Hematopoietic multipotent progenitor cell treated with erythropoietin and hydrocortisone succinate and interleukin-3 and kit ligand, for 15 days (in vitro differentiated cells): Measurements from ENCODE around the gene QRICH1.
"Not testable (repeated sequence)": the region's sequence is repeated elsewhere in the genome, so short reads cannot be mapped to it uniquely, and the experiment has no call there.

ENCODE experiments used
- DNase-seq: peaks from one replicate; pipeline ENCODE4 v3.0.0-alpha.2; 2015; ENCODE audit warnings: low spot score

The QRICH1 gene

GRCh38 chr3:49017229-49017970, 76.5 kb downstream of the QRICH1 start:
- no peak for DNase-seq

DNA sequence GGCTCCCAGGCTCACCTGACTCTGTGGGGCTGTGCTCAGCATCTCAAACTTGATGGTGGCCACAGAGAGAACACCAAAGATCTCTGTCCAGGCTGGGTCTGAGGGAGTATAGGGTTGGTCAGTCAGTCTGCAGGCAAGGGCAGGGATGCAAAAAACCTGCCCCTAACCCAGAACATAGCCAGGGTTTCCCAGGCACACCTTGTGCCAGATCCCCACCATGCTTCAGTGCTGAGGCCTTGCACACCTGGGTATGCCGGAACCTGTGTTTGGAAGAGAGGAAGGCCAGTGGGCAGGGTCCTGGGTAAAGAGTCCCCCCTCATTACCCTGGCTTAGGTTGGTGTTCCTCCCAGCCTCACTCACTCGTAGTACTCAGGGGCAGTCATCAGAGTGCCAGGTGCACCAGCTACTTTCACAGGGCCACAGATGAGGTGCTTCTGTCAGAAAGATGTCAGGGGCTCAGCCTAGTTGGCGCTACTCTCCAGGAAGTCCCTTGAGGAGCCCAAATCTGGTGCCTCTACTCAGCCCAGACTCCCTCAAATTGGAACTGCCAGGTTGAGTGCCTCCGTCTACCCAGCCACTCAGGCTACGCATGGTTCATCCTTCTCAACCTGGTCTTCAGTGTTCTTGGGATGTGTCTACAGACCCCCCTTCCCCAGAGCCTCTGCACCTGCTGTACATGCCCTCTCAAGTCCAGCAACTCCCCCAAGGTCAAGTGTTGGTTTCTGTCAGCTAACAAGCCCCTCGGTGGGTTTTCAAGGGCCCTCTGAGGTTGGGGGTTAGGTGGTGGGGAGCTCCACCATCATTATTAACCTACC, 77.2 kb downstream of the QRICH1 start:
- DNase-seq, result no peak

- DNase-seq, result no peak
Measured at GRCh38 chr3:49015765-49016164, 78.1 kb downstream of the QRICH1 start.

- no peak for DNase-seq
Measured at GRCh38 chr3:49015072-49015471, 78.8 kb downstream of the QRICH1 start.

DNA sequence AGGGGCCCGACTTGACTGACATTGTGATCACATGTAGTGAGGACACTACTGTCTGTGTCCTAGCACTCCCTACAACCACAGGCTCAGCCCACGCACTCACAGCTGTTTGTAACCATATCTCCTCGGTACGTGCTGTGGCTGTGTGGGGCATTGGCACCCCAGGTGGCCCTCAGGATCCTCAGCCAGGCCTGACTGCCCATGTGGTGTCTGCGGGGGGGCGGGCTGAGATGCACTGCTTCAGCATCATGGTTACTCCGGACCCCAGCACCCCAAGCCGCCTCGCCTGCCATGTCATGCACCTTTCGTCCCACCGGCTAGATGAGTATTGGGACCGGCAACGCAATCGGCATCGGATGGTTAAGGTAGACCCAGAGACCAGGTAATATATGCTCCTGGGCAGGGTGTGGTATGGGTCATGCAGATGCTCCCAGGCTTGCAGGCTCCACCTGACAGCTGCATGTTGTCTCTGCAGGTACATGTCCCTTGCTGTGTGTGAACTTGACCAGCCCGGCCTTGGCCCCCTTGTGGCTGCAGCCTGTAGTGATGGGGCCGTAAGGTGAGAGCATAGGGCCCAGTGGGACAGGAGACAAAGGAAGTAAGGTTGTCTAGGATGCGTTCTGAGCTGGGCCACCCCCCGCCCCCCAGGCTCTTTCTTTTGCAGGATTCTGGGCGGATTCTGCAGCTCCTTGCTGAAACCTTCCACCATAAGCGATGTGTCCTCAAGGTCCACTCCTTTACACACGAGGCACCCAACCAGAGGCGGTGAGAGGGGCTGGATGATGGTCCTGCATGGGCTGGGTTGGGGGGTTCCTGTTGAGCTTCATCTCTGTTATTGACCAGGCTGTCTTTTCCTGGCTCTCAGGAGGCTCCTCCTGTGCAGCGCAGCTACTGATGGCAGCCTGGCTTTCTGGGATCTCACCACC, 79.9 kb downstream of the QRICH1 start:
- peak; percentile 58 for DNase-seq

GRCh38 chr3:49013113-49013737, 80.6 kb downstream of the QRICH1 start:
- DNase-seq, result no peak

- DNase-seq, result no peak
Measured at GRCh38 chr3:49012441-49013017, 81.3 kb downstream of the QRICH1 start.

DNA sequence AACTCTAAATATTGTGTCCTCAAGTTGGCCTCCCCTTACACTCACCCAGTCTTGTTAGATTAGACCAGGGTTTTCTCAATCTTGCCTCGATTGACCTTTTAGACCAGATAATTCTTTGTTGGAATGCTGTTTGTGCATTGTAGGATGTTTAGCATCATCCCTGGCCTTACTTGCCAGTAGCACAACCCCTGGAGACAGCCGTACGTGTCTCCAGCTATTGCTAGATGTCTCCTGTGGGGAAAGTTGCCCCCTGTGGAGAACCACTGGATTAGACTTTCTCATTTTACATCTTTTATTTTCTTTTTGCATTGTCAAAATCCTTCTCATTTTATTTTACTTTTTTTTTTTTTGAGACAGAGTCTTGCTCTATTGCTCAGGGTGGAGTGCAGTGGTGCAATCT, 84.5 kb downstream of the QRICH1 start:
- DNase-seq, result no peak

DNA sequence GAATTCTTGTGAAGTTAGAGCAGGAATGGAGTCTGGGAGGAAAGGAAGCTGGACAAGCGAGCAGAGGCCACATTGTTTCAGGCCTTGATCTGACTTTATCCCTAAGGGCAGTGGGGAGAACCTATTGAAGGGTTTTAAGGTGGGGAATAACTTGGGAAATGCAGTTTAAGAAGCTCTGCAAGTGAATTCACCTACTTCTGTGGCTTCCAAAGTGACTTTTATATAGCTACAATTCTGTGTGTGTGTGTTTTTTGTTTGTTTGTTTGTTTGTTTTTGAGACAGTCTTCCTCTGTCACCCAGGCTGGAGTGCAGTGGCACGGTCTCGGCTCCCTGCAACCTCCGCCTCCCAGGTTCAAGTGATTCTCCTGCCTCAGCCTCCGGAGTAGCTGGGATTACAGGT, 85.2 kb downstream of the QRICH1 start:
- DNase-seq, result not testable (repeated sequence)

- DNase-seq, result peak; percentile 89
Measured at GRCh38 chr3:49007771-49008528, 85.9 kb downstream of the QRICH1 start.

DNA sequence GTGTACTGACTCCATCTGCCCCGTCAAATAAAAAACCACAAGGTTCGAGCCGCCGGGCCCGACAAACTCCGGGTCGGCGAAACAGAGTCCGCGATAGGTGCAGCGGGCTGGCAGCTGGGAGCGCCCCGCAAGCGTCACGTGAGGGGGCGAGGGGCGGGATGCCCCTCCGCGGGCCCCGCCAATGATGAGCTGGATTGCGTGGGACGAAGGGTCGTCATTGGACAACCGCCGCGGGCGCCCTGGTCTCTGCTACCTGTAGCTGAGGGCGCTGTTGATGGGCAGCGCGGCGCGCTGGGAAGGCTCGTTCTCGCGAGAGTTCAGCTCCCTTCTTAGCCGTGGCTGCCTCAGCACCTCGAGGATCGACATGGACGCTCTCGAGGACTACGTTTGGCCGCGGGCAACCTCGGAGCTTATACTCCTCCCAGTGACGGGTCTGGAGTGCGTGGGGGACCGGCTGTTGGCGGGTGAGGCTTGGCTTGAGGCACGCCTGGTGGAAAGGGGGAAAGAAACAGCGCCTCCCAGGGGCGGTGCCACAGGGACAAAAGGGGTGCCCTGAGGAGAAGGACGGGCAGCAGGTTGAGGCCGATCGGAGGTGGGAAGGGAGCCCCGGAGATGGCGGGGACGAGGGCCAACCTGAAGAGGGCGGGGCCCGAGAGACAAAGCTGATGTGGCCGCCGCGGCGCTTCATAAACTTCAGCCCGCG, 86.7 kb downstream of the QRICH1 start, which contains the start of gene WDR6:
Gene WDR6, plus strand, starts transcription at position 324 of the 703 bp plus-strand sequence. Its CDS starts 41 bp downstream, at position 365.
- peak; percentile 94 for DNase-seq

DNA sequence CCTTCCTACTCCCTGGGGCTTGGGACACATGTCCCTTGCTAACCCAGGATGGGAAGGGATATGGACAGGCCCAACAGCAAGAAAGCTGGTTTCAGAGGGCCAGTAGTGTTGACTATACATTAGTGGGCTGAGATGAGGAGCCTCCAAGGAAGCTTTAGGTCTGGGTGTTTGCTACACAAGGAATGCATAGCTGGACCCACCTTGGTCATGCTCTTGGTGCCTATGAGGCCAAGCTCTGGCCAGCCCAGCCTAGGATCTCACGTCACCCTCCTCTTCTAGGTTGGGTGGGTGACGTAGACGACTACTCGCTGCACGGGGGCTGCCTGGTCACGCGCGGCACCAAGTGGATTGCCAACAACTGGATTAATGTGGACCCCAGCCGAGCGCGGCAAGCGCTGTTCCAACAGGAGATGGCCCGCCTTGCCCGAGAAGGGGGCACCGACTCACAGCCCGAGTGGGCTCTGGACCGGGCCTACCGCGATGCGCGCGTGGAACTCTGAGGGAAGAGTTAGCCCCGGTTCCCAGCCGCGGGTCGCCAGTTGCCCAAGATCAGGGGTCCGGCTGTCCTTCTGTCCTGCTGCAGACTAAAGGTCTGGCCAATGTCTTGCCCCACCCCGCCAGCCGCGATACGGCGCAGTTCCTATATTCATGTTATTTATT, 87.3 kb downstream of the QRICH1 start:
- DNase-seq, result peak; percentile 49

- no peak for DNase-seq
Measured at GRCh38 chr3:49005998-49006397, 87.9 kb downstream of the QRICH1 start.

DNA sequence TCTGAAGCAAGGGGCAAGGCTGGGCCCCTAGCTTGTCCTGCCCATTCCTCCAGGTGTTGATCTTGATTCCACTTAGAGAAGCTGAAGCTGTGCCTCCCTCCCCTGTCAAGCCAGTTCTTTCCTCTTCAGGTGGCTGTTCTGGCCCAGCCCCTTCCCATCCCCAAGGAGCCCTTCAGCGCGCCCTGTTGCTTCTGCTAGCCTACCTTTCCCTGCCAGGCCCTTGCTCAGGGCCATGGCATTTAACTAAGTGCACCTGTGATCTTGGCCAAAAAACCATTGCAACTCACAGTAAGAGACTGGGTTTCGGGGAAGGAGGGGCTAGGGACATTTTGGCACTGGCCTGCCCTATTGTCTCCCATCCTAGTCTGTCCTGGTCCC, 88.6 kb downstream of the QRICH1 start:
- no peak for DNase-seq

- DNase-seq, result peak; percentile 87
Measured at GRCh38 chr3:49004352-49005302, 89.2 kb downstream of the QRICH1 start.

GRCh38 chr3:49001155-49001554, 92.7 kb downstream of the QRICH1 start:
- no peak for DNase-seq

- no peak for DNase-seq
Measured at GRCh38 chr3:48999085-48999858, 94.6 kb downstream of the QRICH1 start.
